Renal pelvis (tissue), 4 donors: ENCODE data around the gene ITGAV. TPM values are rescaled to one million over a fixed set of nuclear protein-coding genes. Genes with fewer than 3 reads are reported as not detected.

Source experiments
- DNase-seq: peaks from one replicate; pipeline ENCODE4 v3.0.0-alpha.2; 2013
- polyA plus RNA-seq, 3 donors: library from polyadenylated mRNA; unstranded; fragments of 120-200 nt; gene quantifications; one replicate each; pipeline ENCODE4 v1.2.1, GENCODE V29; 2013; ENCODE audit not compliant: insufficient read length in 3 of 3

ITGAV gene
- polyA plus RNA-seq, 3 donors, result 63.4 to 69.5 (median 66.8) TPM

DNA sequence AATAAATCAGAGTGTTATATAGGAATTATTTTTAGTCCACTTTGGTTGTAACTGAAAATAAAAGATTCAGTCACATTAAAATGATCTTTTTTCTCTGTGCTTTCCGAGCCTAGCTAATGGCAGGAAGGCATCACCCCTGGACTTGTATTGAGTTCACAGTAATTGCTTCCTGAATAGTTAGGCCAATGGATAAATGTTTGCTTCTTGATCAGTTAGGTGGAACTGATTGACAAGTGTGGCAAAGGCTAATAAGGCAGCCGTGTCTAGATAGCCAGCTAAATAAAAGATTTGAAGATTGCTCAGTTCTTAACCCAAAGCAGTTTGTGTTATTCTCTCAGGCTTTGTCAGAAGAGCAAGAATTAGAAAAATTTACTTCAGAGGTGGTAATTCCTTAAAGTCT, 124.8 kb downstream of the ITGAV start:
- no peak for DNase-seq

GRCh38 chr2:186716004-186716403, 126.1 kb downstream of the ITGAV start:
- no peak for DNase-seq

DNA sequence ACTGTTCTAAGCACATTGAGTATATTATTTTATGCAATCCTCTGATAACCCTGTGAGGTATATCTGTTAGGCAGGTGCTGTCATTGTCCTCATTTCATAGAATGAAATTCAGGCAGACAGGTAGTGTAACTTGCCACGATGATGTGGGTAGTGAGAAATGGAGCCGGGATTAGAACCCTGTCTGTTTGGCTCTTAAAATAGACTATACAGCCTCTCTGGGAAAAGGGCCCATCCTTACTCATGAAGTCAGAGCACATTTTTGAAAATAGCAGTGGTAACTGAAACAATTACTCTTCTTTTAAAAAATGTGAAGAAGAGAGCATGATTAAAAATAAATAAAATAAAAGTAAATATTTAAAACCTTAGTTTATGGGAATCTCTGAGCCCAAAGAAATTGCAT, 127.0 kb downstream of the ITGAV start:
- DNase-seq, result no peak

DNA sequence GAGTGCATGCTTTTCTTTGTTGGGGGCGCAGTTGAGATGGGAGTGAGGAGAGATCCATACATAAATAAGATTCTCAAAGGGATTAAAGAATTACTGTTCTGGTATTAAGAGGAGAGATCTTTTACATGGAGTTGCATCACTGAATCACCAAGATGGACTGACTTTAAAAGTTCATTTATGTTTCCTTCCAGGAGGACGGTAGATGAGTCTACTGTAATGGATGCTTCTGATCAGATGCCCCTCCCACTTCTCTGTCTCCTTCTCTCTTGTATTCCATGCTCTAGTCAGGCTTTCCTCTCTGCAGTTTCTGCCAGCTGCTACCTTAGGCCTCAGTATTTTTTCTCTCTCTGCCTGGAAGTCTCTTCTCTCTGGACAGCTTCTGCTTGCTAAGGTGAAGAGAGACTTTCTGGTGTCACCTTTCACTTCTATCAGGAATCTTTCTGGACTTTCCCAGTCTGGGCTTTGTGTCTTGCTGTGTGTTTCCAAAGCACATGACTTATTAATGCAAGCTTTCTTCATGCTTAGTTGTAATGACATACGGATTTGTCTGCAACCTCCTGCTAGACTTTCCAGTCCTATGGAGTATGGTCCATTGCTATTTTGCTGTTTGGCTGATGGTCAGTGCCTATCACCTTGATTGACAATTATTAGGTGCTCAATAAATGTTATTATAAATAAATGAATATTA, 127.6 kb downstream of the ITGAV start:
- DNase-seq, result no peak

GRCh38 chr2:186718122-186718521, 128.3 kb downstream of the ITGAV start:
- DNase-seq, result no peak

DNA sequence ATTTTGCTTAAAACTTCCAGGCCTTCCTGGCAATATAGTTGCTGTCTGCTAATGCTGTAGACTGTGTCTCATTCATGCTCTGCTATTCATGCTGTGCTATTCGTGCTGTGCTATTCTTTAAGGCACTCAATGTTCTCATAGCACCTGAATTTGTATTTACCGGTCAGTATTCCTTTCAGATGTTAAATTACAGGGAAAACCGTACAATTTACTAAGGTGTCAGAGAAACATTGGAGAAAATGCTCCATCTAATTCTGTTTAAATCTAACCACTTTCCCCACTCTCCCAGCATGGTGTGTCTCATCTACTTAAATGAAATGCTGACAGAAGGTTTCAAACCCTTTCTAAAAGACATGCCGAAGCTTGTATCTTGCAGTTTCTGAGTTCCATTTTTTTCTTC, 129.0 kb downstream of the ITGAV start:
- no peak for DNase-seq

DNA sequence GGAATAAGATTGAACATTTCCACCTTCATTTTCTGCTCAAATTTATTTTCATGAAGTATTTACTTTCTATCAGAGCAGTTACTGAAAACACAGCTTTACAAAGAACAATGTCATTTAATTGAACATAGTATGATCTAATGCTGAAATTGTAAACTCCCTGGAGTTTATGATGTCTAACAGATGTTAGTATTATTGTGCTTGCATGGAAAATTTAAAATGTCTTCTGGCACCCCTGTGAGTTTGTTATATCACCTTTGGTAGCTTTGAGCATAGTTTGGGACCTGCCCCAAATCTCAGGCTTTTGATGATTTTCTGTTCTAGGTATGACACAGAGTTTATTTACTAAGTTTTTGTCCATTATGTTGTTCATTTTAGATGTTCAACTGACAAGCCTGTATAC, 132.1 kb downstream of the ITGAV start:
- no peak for DNase-seq

DNA sequence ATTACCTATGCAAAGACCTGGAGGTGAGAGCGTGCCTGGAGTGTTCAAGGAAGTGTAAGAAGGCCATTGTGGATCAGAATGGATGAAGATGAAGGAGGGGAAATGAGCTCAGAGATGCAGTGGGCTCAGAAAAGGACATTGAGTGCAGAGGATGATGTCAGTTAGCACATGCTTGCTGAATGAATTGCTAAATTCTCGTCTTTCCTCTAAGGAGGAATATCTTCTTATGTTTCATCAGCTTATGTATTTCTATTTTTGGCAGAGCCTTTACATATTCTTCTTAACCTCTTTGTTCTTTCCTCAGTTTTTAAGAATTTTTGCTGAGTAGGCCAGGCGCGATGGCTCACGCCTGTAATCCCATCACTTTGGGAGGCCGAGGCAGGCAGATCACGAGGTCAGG, 134.9 kb downstream of the ITGAV start:
- no peak for DNase-seq

- no peak for DNase-seq
Observed at GRCh38 chr2:186725783-186726182, 135.9 kb downstream of the ITGAV start.

DNA sequence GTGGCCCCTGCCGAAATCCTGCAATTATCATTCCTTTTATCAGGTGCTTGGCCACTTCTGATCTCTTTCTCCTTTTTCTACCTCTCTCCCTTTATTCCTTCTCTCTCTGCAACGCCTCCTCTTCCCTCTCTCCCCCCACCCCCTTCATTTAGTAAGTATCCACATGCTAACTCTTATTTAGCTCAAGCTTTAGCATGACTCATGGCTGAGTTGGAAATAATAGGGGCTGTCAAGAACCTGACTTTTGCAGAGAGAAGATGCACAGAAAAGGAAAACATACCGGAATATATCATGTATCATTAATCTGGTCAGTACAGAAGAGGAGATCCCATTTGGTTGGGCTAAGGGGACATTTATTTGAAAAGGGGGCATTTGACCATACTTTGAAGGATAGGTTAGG, 137.1 kb downstream of the ITGAV start:
- DNase-seq, result no peak

DNA sequence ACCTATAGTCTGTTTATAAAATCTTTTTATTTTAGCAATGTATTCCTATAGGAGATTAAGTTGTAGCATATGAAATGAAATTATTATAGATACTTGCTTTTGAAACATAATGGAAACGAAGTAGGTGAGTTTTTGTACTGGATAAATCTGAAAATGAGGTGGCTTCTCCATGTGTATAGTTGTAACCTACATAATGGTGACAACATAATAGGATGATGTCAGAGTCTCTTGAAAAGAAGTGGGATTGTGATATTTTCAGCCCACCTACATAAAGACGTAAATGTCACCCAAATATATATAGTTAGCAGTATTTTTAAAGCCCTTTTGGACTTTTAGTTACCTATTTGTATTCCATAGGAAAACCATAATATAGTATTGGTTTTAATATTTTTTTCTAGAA, 138.8 kb downstream of the ITGAV start:
- DNase-seq, result no peak

Other genes with a start within 250 kb of the ITGAV start
- gene ZC3H15, start 103.8 kb upstream of the ITGAV start, polyA plus RNA-seq, result 100 to 1,000 TPM in 2 of 3 donors, 10 to 100 TPM in 1; 98.1 to 108 (median 107) TPM
- 10 to 100 TPM; 10.7 to 11.3 (median 10.8) TPM for gene FAM171B, start 104.0 kb downstream of the ITGAV start, polyA plus RNA-seq